ENCODE data around the gene SEC31A.
A peak's percentile ranks its signal among the peaks of the same experiment; 100 is the strongest.
"Not testable (repeated sequence)": the region's sequence is repeated elsewhere in the genome, so short reads cannot be mapped to it uniquely, and the experiment has no call there.

SEC31A gene

GRCh38 chr4:82825425-82825824 is 65.5 kb downstream of the SEC31A start:
- no peak for DNase-seq

- no peak for DNase-seq
Observed at GRCh38 chr4:82823062-82823461, 67.9 kb downstream of the SEC31A start.

GRCh38 chr4:82820689-82821088 is 70.3 kb downstream of the SEC31A start:
- DNase-seq, result no peak

GRCh38 chr4:82818664-82819662 is 72.0 kb downstream of the SEC31A start:
- DNase-seq, result no peak

GRCh38 chr4:82816874-82817273 is 74.1 kb downstream of the SEC31A start:
- DNase-seq, result not testable (repeated sequence)

- DNase-seq, result no peak
Observed at GRCh38 chr4:82814034-82814433, 76.9 kb downstream of the SEC31A start.

- DNase-seq, result no peak
Observed at GRCh38 chr4:82811838-82812341, 79.1 kb downstream of the SEC31A start.

GRCh38 chr4:82811392-82811791 is 79.6 kb downstream of the SEC31A start:
- DNase-seq, result no peak

- DNase-seq, result no peak
Observed at GRCh38 chr4:82810176-82810575, 80.8 kb downstream of the SEC31A start.

GRCh38 chr4:82809619-82810018 is 81.3 kb downstream of the SEC31A start:
- DNase-seq, result no peak

- no peak for DNase-seq
Observed at GRCh38 chr4:82803746-82804145, 87.2 kb downstream of the SEC31A start.

- no peak for DNase-seq
Observed at GRCh38 chr4:82802911-82803310, 88.0 kb downstream of the SEC31A start.

- DNase-seq, result no peak
Observed at GRCh38 chr4:82801910-82802521, 88.9 kb downstream of the SEC31A start.

GRCh38 chr4:82799006-82799881 is 91.7 kb downstream of the SEC31A start:
- DNase-seq, result no peak

GRCh38 chr4:82798168-82799005 is 92.6 kb downstream of the SEC31A start, which contains the start of gene SCD5:
SCD5 (minus strand) TSS chr4:82798796; CDS start chr4:82798537, 259 bp downstream.
- peak in 3 of 5 experiments; percentile 5 to 68 (median 49) for DNase-seq

GRCh38 chr4:82797405-82798111 is 93.4 kb downstream of the SEC31A start:
- DNase-seq, result peak in 2 of 5 experiments; percentile 5 to 30

- DNase-seq, result no peak
Observed at GRCh38 chr4:82797040-82797404, 93.9 kb downstream of the SEC31A start.

- DNase-seq, result no peak
Observed at GRCh38 chr4:82792912-82793649, 97.9 kb downstream of the SEC31A start.

- no peak for DNase-seq
Observed at GRCh38 chr4:82791179-82791578, 99.8 kb downstream of the SEC31A start.

- no peak for DNase-seq
Observed at GRCh38 chr4:82790060-82790660, 100.8 kb downstream of the SEC31A start.

Data from T-helper 2 cell (primary cell).